Measurements from ENCODE around the gene MYO5B. TPM values are rescaled to one million over a fixed set of nuclear protein-coding genes. Genes with fewer than 3 reads are reported as not detected.

MYO5B gene
- polyA plus RNA-seq, 2 of the 4 experiments (the other 2 are of a cell fraction) = 6.4 to 18.4 TPM

- ATAC-seq (peak; percentile 81 to 87; a peak in 5 of 6 replicates), FAIRE-seq (no peak), DNase-seq (ENCODE audit: low read depth in 1 of 2, low spot score in 1 of 2) (peak in 1 of 2 experiments; percentile 40)
- CTCF ChIA-PET = interaction anchor here (0.9 to 6.4 kb wide), 25 partner anchors 8 to 210 kb away, joined by 3 to 69 read pairs (median 5); partner anchors contain the start of genes CFAP53, MYO5B and SKA1
- H3K4me2 ChIP-seq = no peak overlapping the region
- no peak overlapping the region for H3K4me3 ChIP-seq
- H3K9me3 ChIP-seq = no peaks in the 10 kb centered on the region
- H3K4me1 ChIP-seq = no peaks in the 10 kb centered on the region
- H3K27ac ChIP-seq = no peak overlapping the region
- TF ChIP-seq SMC3 (IDR thresholded peaks at IDR 0.05) (peak; percentile 52), CHD4 (IDR thresholded peaks at IDR 0.05; ENCODE audit: borderline replicate concordance) (no peak), ESRRA (IDR thresholded peaks at IDR 0.05; ENCODE audit: borderline replicate concordance, low read length) (no peak), RAD21 (conservative IDR thresholded peaks at IDR 0.05 in 1 of 2, IDR thresholded peaks at IDR 0.05 in 1 of 2) (peak; percentile 43 to 44; a peak in 4 of 5 replicates), HEYL (CRISPR knock-in tag; IDR thresholded peaks at IDR 0.05) (no peak), CHD2 (IDR thresholded peaks at IDR 0.05; ENCODE audit: low read length, partially characterized antibody) (no peak)
- TF ChIP-seq, protein P1, sequence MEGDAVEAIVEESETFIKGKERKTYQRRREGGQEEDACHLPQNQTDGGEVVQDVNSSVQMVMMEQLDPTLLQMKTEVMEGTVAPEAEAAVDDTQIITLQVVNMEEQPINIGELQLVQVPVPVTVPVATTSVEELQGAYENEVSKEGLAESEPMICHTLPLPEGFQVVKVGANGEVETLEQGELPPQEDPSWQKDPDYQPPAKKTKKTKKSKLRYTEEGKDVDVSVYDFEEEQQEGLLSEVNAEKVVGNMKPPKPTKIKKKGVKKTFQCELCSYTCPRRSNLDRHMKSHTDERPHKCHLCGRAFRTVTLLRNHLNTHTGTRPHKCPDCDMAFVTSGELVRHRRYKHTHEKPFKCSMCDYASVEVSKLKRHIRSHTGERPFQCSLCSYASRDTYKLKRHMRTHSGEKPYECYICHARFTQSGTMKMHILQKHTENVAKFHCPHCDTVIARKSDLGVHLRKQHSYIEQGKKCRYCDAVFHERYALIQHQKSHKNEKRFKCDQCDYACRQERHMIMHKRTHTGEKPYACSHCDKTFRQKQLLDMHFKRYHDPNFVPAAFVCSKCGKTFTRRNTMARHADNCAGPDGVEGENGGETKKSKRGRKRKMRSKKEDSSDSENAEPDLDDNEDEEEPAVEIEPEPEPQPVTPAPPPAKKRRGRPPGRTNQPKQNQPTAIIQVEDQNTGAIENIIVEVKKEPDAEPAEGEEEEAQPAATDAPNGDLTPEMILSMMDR (IDR thresholded peaks at IDR 0.05) = peak; percentile 50
- POLR2A ChIA-PET = no interaction called here
- WGBS (ENCODE audit: missing lambda C conversion rate) = 19% methylated on average over 5 of the region's 7 CpGs
Observed at GRCh38 chr18:50218432-50219197, 23.7 kb upstream of the MYO5B start.

- TF ChIP-seq FOSL2 (IDR thresholded peaks at IDR 0.05) (no peak), FOSL2 (CRISPR knock-in tag; IDR thresholded peaks at IDR 0.05) (no peak), CBX2 (IDR thresholded peaks at IDR 0.05; ENCODE audit: borderline replicate concordance, low read depth) (no peak), RCOR1 (IDR thresholded peaks at IDR 0.05; ENCODE audit: low read depth, low read length) (no peak), MAX (IDR thresholded peaks at IDR 0.05) (no peak), ZSCAN20 (CRISPR knock-in tag; IDR thresholded peaks at IDR 0.05) (no peak), POLR2A (IDR thresholded peaks at IDR 0.05; ENCODE audit: low read length) (no peak), NFE2L2 (conservative IDR thresholded peaks at IDR 0.05; ENCODE audit: low read length) (no peak), ZNF302 (CRISPR knock-in tag; IDR thresholded peaks at IDR 0.05) (no peak), HDAC2 (IDR thresholded peaks at IDR 0.05) (no peak), JUNB (IDR thresholded peaks at IDR 0.05) (no peak), HMGXB4 (CRISPR knock-in tag; IDR thresholded peaks at IDR 0.05; ENCODE audit: borderline replicate concordance) (no peak)
- TF ChIP-seq, protein P2, sequence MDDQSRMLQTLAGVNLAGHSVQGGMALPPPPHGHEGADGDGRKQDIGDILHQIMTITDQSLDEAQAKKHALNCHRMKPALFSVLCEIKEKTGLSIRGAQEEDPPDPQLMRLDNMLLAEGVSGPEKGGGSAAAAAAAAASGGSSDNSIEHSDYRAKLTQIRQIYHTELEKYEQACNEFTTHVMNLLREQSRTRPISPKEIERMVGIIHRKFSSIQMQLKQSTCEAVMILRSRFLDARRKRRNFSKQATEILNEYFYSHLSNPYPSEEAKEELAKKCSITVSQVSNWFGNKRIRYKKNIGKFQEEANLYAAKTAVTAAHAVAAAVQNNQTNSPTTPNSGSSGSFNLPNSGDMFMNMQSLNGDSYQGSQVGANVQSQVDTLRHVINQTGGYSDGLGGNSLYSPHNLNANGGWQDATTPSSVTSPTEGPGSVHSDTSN (IDR thresholded peaks at IDR 0.05) = no peak
- TF ChIP-seq, protein P3, sequence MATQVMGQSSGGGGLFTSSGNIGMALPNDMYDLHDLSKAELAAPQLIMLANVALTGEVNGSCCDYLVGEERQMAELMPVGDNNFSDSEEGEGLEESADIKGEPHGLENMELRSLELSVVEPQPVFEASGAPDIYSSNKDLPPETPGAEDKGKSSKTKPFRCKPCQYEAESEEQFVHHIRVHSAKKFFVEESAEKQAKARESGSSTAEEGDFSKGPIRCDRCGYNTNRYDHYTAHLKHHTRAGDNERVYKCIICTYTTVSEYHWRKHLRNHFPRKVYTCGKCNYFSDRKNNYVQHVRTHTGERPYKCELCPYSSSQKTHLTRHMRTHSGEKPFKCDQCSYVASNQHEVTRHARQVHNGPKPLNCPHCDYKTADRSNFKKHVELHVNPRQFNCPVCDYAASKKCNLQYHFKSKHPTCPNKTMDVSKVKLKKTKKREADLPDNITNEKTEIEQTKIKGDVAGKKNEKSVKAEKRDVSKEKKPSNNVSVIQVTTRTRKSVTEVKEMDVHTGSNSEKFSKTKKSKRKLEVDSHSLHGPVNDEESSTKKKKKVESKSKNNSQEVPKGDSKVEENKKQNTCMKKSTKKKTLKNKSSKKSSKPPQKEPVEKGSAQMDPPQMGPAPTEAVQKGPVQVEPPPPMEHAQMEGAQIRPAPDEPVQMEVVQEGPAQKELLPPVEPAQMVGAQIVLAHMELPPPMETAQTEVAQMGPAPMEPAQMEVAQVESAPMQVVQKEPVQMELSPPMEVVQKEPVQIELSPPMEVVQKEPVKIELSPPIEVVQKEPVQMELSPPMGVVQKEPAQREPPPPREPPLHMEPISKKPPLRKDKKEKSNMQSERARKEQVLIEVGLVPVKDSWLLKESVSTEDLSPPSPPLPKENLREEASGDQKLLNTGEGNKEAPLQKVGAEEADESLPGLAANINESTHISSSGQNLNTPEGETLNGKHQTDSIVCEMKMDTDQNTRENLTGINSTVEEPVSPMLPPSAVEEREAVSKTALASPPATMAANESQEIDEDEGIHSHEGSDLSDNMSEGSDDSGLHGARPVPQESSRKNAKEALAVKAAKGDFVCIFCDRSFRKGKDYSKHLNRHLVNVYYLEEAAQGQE (IDR thresholded peaks at IDR 0.05) = no peak
Observed at GRCh38 chr18:50209311-50209710, 14.4 kb upstream of the MYO5B start.

More at GRCh38 chr18:50209311-50209710, 14.4 kb upstream of the MYO5B start:
- FAIRE-seq (no peak), ATAC-seq (no peak), DNase-seq (ENCODE audit: low read depth in 1 of 2, low spot score in 1 of 2) (no peak)
- H3K9me3 ChIP-seq = no peaks in the 10 kb centered on the region
- no peaks in the 10 kb centered on the region for H3K4me1 ChIP-seq
- ChIA-PET POLR2A (no interaction called here), CTCF (interaction anchor here (1.1 to 1.2 kb wide), 3 partner anchors 10 to 190 kb away, joined by 3 to 6 read pairs (median 4); no protein-coding TSS in a partner anchor)
- H3K4me2 ChIP-seq = no peak overlapping the region
- no peak overlapping the region for H3K27ac ChIP-seq
- WGBS (ENCODE audit: missing lambda C conversion rate) = 73% methylated on average over 4 of the region's 4 CpGs
- no peak overlapping the region for H3K4me3 ChIP-seq

Measured in A549 (cell line).